ENCODE results near the gene DCLK2.

The DCLK2 gene

GRCh38 chr4:150211799-150212445 lies 133.7 kb downstream of the DCLK2 start:
- DNase-seq = peak; percentile 35

- no peak for DNase-seq
These were observed 134.2 kb downstream of the DCLK2 start for GRCh38 chr4:150212485-150212884.

GRCh38 chr4:150212927-150213326 lies 134.7 kb downstream of the DCLK2 start:
- no peak for DNase-seq

- DNase-seq = no peak
These were observed 137.4 kb downstream of the DCLK2 start for GRCh38 chr4:150215601-150216000.

- no peak for DNase-seq
These were observed 138.5 kb downstream of the DCLK2 start for GRCh38 chr4:150216726-150217125.

- DNase-seq = peak; percentile 80
These were observed 138.9 kb downstream of the DCLK2 start for GRCh38 chr4:150217192-150217591.

GRCh38 chr4:150217808-150218207 lies 139.6 kb downstream of the DCLK2 start:
- DNase-seq = no peak

GRCh38 chr4:150218447-150218846 lies 140.2 kb downstream of the DCLK2 start:
- DNase-seq = no peak

GRCh38 chr4:150219841-150220240 lies 141.6 kb downstream of the DCLK2 start:
- DNase-seq = peak; percentile 39

GRCh38 chr4:150224896-150225591 lies 146.8 kb downstream of the DCLK2 start:
- peak; percentile 96 for DNase-seq

- DNase-seq = peak; percentile 92
These were observed 151.3 kb downstream of the DCLK2 start for GRCh38 chr4:150229520-150229919.

- DNase-seq = no peak
These were observed 152.3 kb downstream of the DCLK2 start for GRCh38 chr4:150230561-150230960.

GRCh38 chr4:150231107-150231770 lies 153.0 kb downstream of the DCLK2 start:
- DNase-seq = no peak

- no peak for DNase-seq
These were observed 153.8 kb downstream of the DCLK2 start for GRCh38 chr4:150232029-150232428.

GRCh38 chr4:150234246-150234645 lies 156.0 kb downstream of the DCLK2 start:
- no peak for DNase-seq

- DNase-seq = no peak
These were observed 157.1 kb downstream of the DCLK2 start for GRCh38 chr4:150235317-150235716.

- DNase-seq = peak; percentile 82
These were observed 157.6 kb downstream of the DCLK2 start for GRCh38 chr4:150235808-150236271.

- DNase-seq = peak; percentile 72
These were observed 158.4 kb downstream of the DCLK2 start for GRCh38 chr4:150236626-150237025.

- peak; percentile 94 for DNase-seq
These were observed 159.0 kb downstream of the DCLK2 start for GRCh38 chr4:150237110-150237872.

GRCh38 chr4:150238591-150238990 lies 160.3 kb downstream of the DCLK2 start:
- DNase-seq = no peak

GRCh38 chr4:150240011-150240410 lies 161.8 kb downstream of the DCLK2 start:
- DNase-seq = peak; percentile 17

GRCh38 chr4:150242820-150243458 lies 164.7 kb downstream of the DCLK2 start:
- DNase-seq = peak; percentile 61

All from fibroblast of skin of scalp (primary cell).